GM23248 (cell line): ENCODE measurements around the gene PAM. TPM values are rescaled to one million over a fixed set of nuclear protein-coding genes. Genes with fewer than 3 reads are reported as not detected.

Source experiments
- DNase-seq: peaks from one replicate; pipeline ENCODE4 v3.0.0-alpha.2; 2015
- H2AFZ ChIP-seq: fragments of 200-600 bp; sonication (generic); 2 replicates; pipeline ENCODE4 v1.6.1; 2016; ENCODE audit warnings: antibody characterized with exemption
- H3F3A ChIP-seq: fragments of 200-600 bp; sonication (generic); 2 replicates; pipeline ENCODE4 v1.6.1; 2016; ENCODE audit warnings: mild to moderate bottlenecking, antibody characterized with exemption, mixed run types; ENCODE audit not compliant: insufficient read depth
- H3K27ac ChIP-seq: fragments of 200-600 bp; sonication (generic); 2 replicates; pipeline ENCODE4 v1.5.1; 2016; ENCODE audit warnings: mild to moderate bottlenecking
- H3K27me3 ChIP-seq: fragments of 200-600 bp; sonication (generic); replicated peaks from 2 replicates; pipeline ENCODE4 v1.6.1; 2016; ENCODE audit warnings: mild to moderate bottlenecking; ENCODE audit not compliant: insufficient read depth
- H3K36me3 ChIP-seq: fragments of 200-600 bp; sonication (generic); 2 replicates; pipeline ENCODE4 v1.6.1; 2016; ENCODE audit warnings: low read depth, mild to moderate bottlenecking
- H3K4me1 ChIP-seq: fragments of 200-600 bp; sonication (generic); 2 replicates; pipeline ENCODE4 v1.6.1; 2016; ENCODE audit warnings: mild to moderate bottlenecking; ENCODE audit not compliant: insufficient read depth
- H3K4me2 ChIP-seq: fragments of 200-600 bp; sonication (generic); one replicate; pipeline ENCODE4 v1.6.1; 2016; ENCODE audit warnings: mild to moderate bottlenecking; ENCODE audit not compliant: unreplicated experiment
- H3K4me3 ChIP-seq: fragments of 200-600 bp; sonication (generic); 2 replicates; pipeline ENCODE4 v1.5.1; 2016; ENCODE audit warnings: mild to moderate bottlenecking
- H3K79me2 ChIP-seq: fragments of 200-600 bp; sonication (generic); 2 replicates; pipeline ENCODE4 v1.6.1; 2016; ENCODE audit warnings: mild to moderate bottlenecking; ENCODE audit not compliant: insufficient read depth
- H3K9ac ChIP-seq: fragments of 200-600 bp; sonication (generic); 2 replicates; pipeline ENCODE4 v1.6.1; 2016; ENCODE audit warnings: mild to moderate bottlenecking
- H3K9me2 ChIP-seq: fragments of 200-600 bp; sonication (generic); 2 replicates; pipeline ENCODE4 v1.6.1; 2016; ENCODE audit warnings: mixed run types, mild to moderate bottlenecking, moderate library complexity; ENCODE audit not compliant: insufficient read depth
- H3K9me3 ChIP-seq: fragments of 200-600 bp; sonication (generic); one replicate; pipeline ENCODE4 v1.6.1; 2017; ENCODE audit warnings: low read depth
- H4K20me1 ChIP-seq: fragments of 200-600 bp; sonication (generic); 2 replicates; pipeline ENCODE4 v1.6.0; 2016; ENCODE audit not compliant: insufficient read depth
- EZH2 ChIP-seq: fragments of 200-600 bp; sonication (generic); IDR thresholded peaks from 2 replicates; pipeline ENCODE4 v1.6.1; 2018; ENCODE audit warnings: antibody characterized with exemption, mild to moderate bottlenecking; ENCODE audit not compliant: insufficient read depth, poor library complexity, severe bottlenecking
- EZH2phosphoT487 ChIP-seq: fragments of 200-600 bp; sonication (generic); IDR thresholded peaks from 2 replicates; pipeline ENCODE4 v1.6.1; 2018; ENCODE audit warnings: antibody characterized with exemption, moderate library complexity, mild to moderate bottlenecking, low read depth; ENCODE audit not compliant: insufficient read depth
- WGBS, 2 experiments: methylation state at CpG; one replicate each; pipeline ENCODE4 v1.1.6; 2015 to 2017; ENCODE audit warnings: low lambda C conversion rate in 2 of 2, low coverage in 1 of 2; ENCODE audit errors: missing lambda C conversion rate in 2 of 2; 5-methylcytosine and 5-hydroxymethylcytosine counted together
- in situ Hi-C: fragments of 300-500 bp; cut with MboI; formaldehyde crosslinking; loops from 2 replicates; pipeline ENCODE4 v1.15.0; 2020
- polyA plus RNA-seq: library from polyadenylated mRNA; unstranded; fragments of >200 nt; fragmentation: Nextera tagmentation; extraction: Ambion mirVana; gene quantifications from 2 replicates; pipeline ENCODE4 v1.2.1, GENCODE V29; 2016
- total RNA-seq: library from RNA; depleted of rRNA; stranded (reverse); fragments of >200 nt; shearing (Covaris generic); gene quantifications from 2 replicates; pipeline ENCODE4 v1.2.3, GENCODE V29; 2014

PAM gene
- total and polyA plus RNA-seq, 2 experiments from 2014 or later = 429 to 499 TPM

GRCh38 chr5:102873379-102873932 lies 118.4 kb downstream of the PAM start:
- H3K9me2 ChIP-seq = no peaks in the 10 kb centered on the region
- no peaks in the 10 kb centered on the region for H4K20me1 ChIP-seq
- H3K36me3 ChIP-seq = peaks cover 14% of the 10 kb centered on the region; the same call in 1 of the 2 replicates
- no peak overlapping the region for H3K9ac ChIP-seq
- no peak for TF ChIP-seq EZH2
- no peak for TF ChIP-seq EZH2phosphoT487
- WGBS, 2 experiments = 76 to 77% methylated on average over 11 of the region's 11 CpGs
- peaks cover 67% of the 10 kb centered on the region for H3K79me2 ChIP-seq
- H3K4me1 ChIP-seq = peaks cover under 1% of the 10 kb centered on the region; the same call in 1 of the 2 replicates
- H3K4me2 ChIP-seq = no peak overlapping the region
- no peaks in the 10 kb centered on the region for H3F3A ChIP-seq
- H3K9me3 ChIP-seq = no peaks in the 10 kb centered on the region
- no peak for DNase-seq
- H3K27me3 ChIP-seq = no peaks in the 10 kb centered on the region
- H2AFZ ChIP-seq = no peak overlapping the region
- no peak overlapping the region for H3K27ac ChIP-seq
- in situ Hi-C loops = no loop called here
- H3K4me3 ChIP-seq = no peak overlapping the region

- no peak overlapping the region for H3K4me2 ChIP-seq
- H3K79me2 ChIP-seq = peaks cover 61% of the 10 kb centered on the region
- no peak for DNase-seq
- no peaks in the 10 kb centered on the region for H3K27me3 ChIP-seq
- H3K4me1 ChIP-seq = no peaks in the 10 kb centered on the region
- no peak overlapping the region for H3K4me3 ChIP-seq
- WGBS, 2 experiments = 95 to 96% methylated on average over 5 of the region's 5 CpGs
- no peaks in the 10 kb centered on the region for H3K9me2 ChIP-seq
- H2AFZ ChIP-seq = no peak overlapping the region
- H4K20me1 ChIP-seq = no peaks in the 10 kb centered on the region
- H3K36me3 ChIP-seq = peaks cover 12% of the 10 kb centered on the region; the same call in 1 of the 2 replicates
- no peak overlapping the region for H3K27ac ChIP-seq
- no peaks in the 10 kb centered on the region for H3F3A ChIP-seq
- in situ Hi-C loops = no loop called here
- TF ChIP-seq EZH2 (no peak), EZH2phosphoT487 (no peak)
- no peak overlapping the region for H3K9ac ChIP-seq
- no peaks in the 10 kb centered on the region for H3K9me3 ChIP-seq
These were observed 118.9 kb downstream of the PAM start for GRCh38 chr5:102874054-102874453.

- H3K4me1 ChIP-seq = no peaks in the 10 kb centered on the region
- H3K9me3 ChIP-seq = no peaks in the 10 kb centered on the region
- no peak overlapping the region for H2AFZ ChIP-seq
- H3K4me2 ChIP-seq = no peak overlapping the region
- H3K79me2 ChIP-seq = peaks cover 46% of the 10 kb centered on the region
- 83 to 85% methylated on average over 4 of the region's 4 CpGs for WGBS, 2 experiments
- no peak overlapping the region for H3K4me3 ChIP-seq
- H3K27me3 ChIP-seq = no peaks in the 10 kb centered on the region
- no peak overlapping the region for H3K27ac ChIP-seq
- TF ChIP-seq EZH2 = no peak
- no peak for TF ChIP-seq EZH2phosphoT487
- H3K9ac ChIP-seq = no peak overlapping the region
- no peaks in the 10 kb centered on the region for H3F3A ChIP-seq
- no peak for DNase-seq
- no peaks in the 10 kb centered on the region for H4K20me1 ChIP-seq
- in situ Hi-C loops = no loop called here
- H3K36me3 ChIP-seq = peaks cover 10% of the 10 kb centered on the region; the same call in 1 of the 2 replicates
- no peaks in the 10 kb centered on the region for H3K9me2 ChIP-seq
These were observed 120.6 kb downstream of the PAM start for GRCh38 chr5:102875721-102876123.

GRCh38 chr5:102876610-102877009 lies 121.5 kb downstream of the PAM start:
- TF ChIP-seq EZH2phosphoT487 = no peak
- Histone ChIP-seq H3K4me3 (no peak overlapping the region), H3K79me2 (peaks cover 50% of the 10 kb centered on the region), H3F3A (no peaks in the 10 kb centered on the region), H4K20me1 (no peaks in the 10 kb centered on the region), H3K9ac (no peak overlapping the region), H3K4me1 (no peaks in the 10 kb centered on the region), H3K4me2 (no peak overlapping the region), H2AFZ (no peak overlapping the region), H3K9me3 (no peaks in the 10 kb centered on the region), H3K27me3 (no peaks in the 10 kb centered on the region), H3K27ac (no peak overlapping the region), H3K36me3 (peaks cover 10% of the 10 kb centered on the region; the same call in 1 of the 2 replicates), H3K9me2 (no peaks in the 10 kb centered on the region)
- in situ Hi-C loops = no loop called here
- no peak for DNase-seq
- 97 to 98% methylated on average over 4 of the region's 4 CpGs for WGBS, 2 experiments
